Breast epithelium (tissue), 4 donors: ENCODE data around the gene LRRFIP1. TPM values are rescaled to one million over a fixed set of nuclear protein-coding genes. Genes with fewer than 3 reads are reported as not detected.

Source experiments
- DNase-seq, 2 donors: peaks; one replicate each; pipeline ENCODE4 v3.0.0-alpha.2; 2019; ENCODE audit warnings: low spot score in 2 of 2
- H3K27ac ChIP-seq, 2 donors: fragments of 200-600 bp; sonication (generic) in 1 of 2; one replicate each; pipeline ENCODE4 v1.5.1; 2016 to 2019; ENCODE audit warnings: mild to moderate bottlenecking in 1 of 2
- H3K27me3 ChIP-seq, 2 donors: fragments of 200-600 bp; sonication (generic) in 1 of 2; one replicate each; pipeline versions ENCODE4 v1.5.1 to v1.6.0; 2017 to 2019; ENCODE audit warnings: control low read depth in 1 of 2, mild to moderate bottlenecking in 1 of 2
- H3K36me3 ChIP-seq: fragments of 200-600 bp; one replicate; pipeline ENCODE4 v1.5.1; 2019
- H3K4me1 ChIP-seq, 2 donors: fragments of 200-600 bp; sonication (generic); one replicate each; pipeline ENCODE4 v1.5.1; 2016 to 2019; ENCODE audit warnings: control low read depth in 1 of 2
- H3K4me3 ChIP-seq, 3 donors: fragments of 200-600 bp; sonication (generic); 1 replicate in 2 of 3; 2 replicates in 1 of 3; pipeline ENCODE4 v1.5.1; 2016 to 2019; ENCODE audit warnings: mild to moderate bottlenecking in 3 of 3, moderate library complexity in 2 of 3
- H3K9me3 ChIP-seq, 2 donors: fragments of 200-600 bp; sonication (generic) in 1 of 2; one replicate each; pipeline ENCODE4 v1.5.1; 2016 to 2019; ENCODE audit warnings: control low read depth in 1 of 2
- POLR2A ChIP-seq: fragments of 450-650 bp; IDR thresholded peaks from one replicate; pipeline ENCODE4 v1.6.1; 2016; ENCODE audit warnings: antibody characterized with exemption, mild to moderate bottlenecking, moderate library complexity
- POLR2AphosphoS5 ChIP-seq, 3 donors: sonication (generic); formaldehyde crosslinking; IDR thresholded peaks; one replicate each; pipeline ENCODE4 v1.6.1; 2017; ENCODE audit warnings: antibody characterized with exemption in 3 of 3
- intact Hi-C: fragments of 100-400 bp; cut with DNase I; formaldehyde crosslinking; loops from one replicate; pipeline ENCODE4 v1.15.1; 2023; ENCODE audit warnings: low total_unique reads
- total RNA-seq, 3 donors: library from RNA; depleted of rRNA; stranded (reverse); fragments of >200 nt; gene quantifications; one replicate each; pipeline ENCODE4 v1.1.0, GENCODE V29; 2016
- TF ChIP-seq, protein P1 (sequence below), 3 donors: fragments of 450-650 bp; IDR thresholded peaks; one replicate each; pipeline ENCODE4 v1.5.1; 2016 to 2017; ENCODE audit warnings: antibody characterized with exemption in 3 of 3, mild to moderate bottlenecking in 3 of 3, moderate library complexity in 3 of 3

LRRFIP1 gene
- total RNA-seq, 3 donors from 2014 or later = 82.6 to 136 (median 130) TPM

DNA sequence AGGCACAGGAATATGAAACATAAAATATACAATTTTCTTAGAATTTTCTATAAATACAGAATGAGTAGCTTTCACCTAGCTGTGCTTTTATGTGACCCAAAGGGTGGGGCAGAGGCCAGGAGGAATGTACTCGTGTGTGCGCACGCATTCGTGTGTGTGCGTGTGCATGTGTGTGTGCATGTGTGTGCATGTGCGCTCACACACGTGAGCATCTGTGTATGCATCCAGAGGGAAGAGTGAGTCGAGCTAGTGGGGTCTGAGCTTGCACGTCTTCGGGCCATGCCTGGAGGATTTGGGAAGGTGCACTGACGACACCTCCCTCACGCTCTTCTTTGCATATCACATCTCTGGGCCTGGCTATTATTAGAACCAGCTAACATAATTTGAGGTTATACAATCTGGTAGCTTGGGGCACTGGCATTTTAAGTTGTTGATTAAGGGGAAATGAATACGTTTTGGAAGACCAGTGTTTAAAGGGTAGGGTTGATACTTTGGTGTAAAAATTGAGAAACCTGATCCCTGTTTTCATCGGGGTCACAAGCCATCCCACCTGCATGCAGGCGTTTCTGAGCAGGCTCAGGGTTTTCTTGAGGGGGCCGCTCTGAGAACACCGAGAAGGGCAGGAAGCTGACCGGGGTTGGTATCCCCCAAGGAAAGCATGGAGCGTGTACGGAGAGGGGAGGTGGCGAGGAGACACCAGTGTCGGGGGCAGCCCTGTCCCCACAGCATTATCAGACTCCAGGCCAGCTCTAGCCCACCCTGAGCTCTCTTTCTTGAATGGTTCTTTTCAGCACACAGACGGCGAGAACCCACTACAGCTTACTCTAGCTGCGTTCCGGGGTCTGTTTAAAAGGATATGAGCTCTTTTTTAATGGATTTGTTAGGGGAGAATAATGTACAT, 85.3 kb downstream of the LRRFIP1 start:
- H3K4me1 ChIP-seq = no peaks in the 10 kb centered on the region
- no peaks in the 10 kb centered on the region for H3K27me3 ChIP-seq
- TF ChIP-seq POLR2A (no peak), POLR2AphosphoS5 (IDR thresholded peaks at IDR 0.05) (no peak)
- TF ChIP-seq, protein P1, sequence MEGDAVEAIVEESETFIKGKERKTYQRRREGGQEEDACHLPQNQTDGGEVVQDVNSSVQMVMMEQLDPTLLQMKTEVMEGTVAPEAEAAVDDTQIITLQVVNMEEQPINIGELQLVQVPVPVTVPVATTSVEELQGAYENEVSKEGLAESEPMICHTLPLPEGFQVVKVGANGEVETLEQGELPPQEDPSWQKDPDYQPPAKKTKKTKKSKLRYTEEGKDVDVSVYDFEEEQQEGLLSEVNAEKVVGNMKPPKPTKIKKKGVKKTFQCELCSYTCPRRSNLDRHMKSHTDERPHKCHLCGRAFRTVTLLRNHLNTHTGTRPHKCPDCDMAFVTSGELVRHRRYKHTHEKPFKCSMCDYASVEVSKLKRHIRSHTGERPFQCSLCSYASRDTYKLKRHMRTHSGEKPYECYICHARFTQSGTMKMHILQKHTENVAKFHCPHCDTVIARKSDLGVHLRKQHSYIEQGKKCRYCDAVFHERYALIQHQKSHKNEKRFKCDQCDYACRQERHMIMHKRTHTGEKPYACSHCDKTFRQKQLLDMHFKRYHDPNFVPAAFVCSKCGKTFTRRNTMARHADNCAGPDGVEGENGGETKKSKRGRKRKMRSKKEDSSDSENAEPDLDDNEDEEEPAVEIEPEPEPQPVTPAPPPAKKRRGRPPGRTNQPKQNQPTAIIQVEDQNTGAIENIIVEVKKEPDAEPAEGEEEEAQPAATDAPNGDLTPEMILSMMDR (IDR thresholded peaks at IDR 0.05) = no peak
- intact Hi-C loops = no loop called here
- no peaks in the 10 kb centered on the region for H3K9me3 ChIP-seq
- no peak overlapping the region for H3K27ac ChIP-seq
- peak in 1 of 2 donors; percentile 7 for DNase-seq
- H3K36me3 ChIP-seq = no peaks in the 10 kb centered on the region
- no peak overlapping the region for H3K4me3 ChIP-seq

DNA sequence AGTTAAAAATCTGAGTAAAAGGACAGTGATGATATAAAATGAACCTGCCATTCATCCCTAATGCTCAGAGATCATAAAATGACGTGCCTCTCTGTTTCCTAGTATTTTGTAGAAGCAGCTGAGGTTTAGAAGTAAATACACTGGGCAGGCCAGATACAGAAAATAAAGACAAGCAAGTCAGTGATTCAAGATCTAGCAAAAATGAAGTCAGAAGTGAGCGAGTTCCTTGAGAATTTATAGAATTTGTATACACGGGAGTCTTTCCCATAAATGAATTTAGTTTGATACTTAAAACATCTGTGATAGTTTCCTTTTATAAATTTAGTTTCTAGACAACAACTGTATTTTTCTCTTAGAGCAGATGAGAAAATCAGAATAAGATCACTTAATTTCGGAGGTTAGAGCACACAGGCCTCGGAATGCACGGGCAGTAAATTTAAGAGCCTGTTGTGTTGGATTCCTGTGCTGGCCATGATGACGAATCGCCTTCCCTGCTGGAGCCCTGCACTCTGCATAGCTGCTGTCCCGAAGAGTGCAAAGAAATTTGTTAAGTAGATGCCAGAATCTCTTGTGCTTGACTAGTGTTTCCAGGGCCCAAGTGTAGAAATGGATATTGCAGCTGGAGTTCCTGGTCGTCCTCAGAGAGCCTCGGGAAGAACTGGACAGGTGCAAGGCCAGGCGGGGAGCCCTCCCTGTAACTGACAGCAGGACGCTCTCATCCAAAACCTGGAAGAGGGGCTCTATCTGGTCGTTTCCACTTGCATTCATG, 87.5 kb downstream of the LRRFIP1 start:
- no peak for TF ChIP-seq POLR2AphosphoS5 (IDR thresholded peaks at IDR 0.05)
- TF ChIP-seq POLR2A = no peak
- TF ChIP-seq, protein P1 (IDR thresholded peaks at IDR 0.05) = no peak
- peak in 1 of 2 donors; percentile 11 for DNase-seq
- H3K27ac ChIP-seq = no peak overlapping the region

DNA sequence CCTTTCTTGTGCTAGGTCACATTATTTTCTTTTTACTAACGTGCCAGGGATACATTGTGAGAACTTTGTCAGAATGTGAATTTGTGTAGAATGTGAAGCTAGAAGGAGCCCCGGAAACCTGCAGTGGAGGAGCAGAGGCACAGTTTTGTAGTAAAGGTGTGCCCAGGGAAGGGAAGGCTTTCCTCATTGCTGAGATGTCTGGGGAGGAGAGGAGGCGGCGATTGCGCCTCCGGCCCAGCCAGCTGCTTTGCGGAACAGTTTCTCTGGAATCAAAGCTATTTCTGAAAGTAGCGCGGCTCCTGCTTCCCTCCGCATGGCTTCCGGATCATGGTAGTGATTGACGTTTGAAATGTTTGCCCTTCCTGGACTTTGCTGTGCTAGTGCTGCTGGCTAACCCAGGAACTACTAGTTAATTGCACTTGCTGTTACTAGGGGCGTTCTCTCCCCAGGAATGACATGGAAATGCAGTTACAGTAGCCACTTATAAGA, 88.1 kb downstream of the LRRFIP1 start:
- TF ChIP-seq, protein P1 (IDR thresholded peaks at IDR 0.05) = no peak
- TF ChIP-seq POLR2AphosphoS5 (IDR thresholded peaks at IDR 0.05) (no peak), POLR2A (no peak)
- Histone ChIP-seq H3K9me3 (no peaks in the 10 kb centered on the region), H3K27ac (no peak overlapping the region), H3K4me1 (no peaks in the 10 kb centered on the region), H3K36me3 (no peaks in the 10 kb centered on the region), H3K27me3 (no peaks in the 10 kb centered on the region), H3K4me3 (no peak overlapping the region)
- DNase-seq = peak in 1 of 2 donors; percentile 16
- intact Hi-C loops = no loop called here

More for the DNA sequence above, 87.5 kb downstream of the LRRFIP1 start:
- no peaks in the 10 kb centered on the region for H3K36me3 ChIP-seq
- H3K9me3 ChIP-seq = no peaks in the 10 kb centered on the region
- H3K4me3 ChIP-seq = no peak overlapping the region
- no peaks in the 10 kb centered on the region for H3K27me3 ChIP-seq
- intact Hi-C loops = no loop called here
- no peaks in the 10 kb centered on the region for H3K4me1 ChIP-seq

DNA sequence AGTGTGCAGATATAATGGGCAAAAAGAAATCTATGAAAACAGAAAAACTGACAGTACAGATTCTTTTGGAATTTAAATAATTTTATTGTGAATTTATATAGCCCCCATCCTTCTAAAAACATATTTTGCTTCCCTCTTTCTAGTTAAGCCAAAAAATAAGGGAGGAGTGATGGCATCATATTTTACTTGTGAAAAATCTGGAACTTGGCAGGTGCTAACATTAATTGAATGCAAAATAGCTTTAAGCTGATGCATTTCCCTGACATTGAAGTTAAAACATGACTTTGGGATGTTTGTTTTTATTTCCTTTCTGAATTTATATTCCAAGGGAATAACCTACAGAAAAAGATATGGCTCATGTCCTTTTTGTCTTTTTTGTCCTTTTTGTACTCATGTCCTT, 88.6 kb downstream of the LRRFIP1 start:
- Histone ChIP-seq H3K9me3 (no peaks in the 10 kb centered on the region), H3K27ac (no peak overlapping the region), H3K27me3 (no peaks in the 10 kb centered on the region), H3K4me1 (no peaks in the 10 kb centered on the region), H3K36me3 (no peaks in the 10 kb centered on the region), H3K4me3 (no peak overlapping the region)
- no peak for TF ChIP-seq POLR2AphosphoS5 (IDR thresholded peaks at IDR 0.05)
- TF ChIP-seq POLR2A = no peak
- TF ChIP-seq, protein P1 (IDR thresholded peaks at IDR 0.05) = no peak
- intact Hi-C loops = no loop called here
- DNase-seq = no peak
